Right renal pelvis (tissue), 4 donors: ENCODE measurements around the gene VAT1. TPM values are rescaled to one million over a fixed set of nuclear protein-coding genes. Genes with fewer than 3 reads are reported as not detected.
"Not testable (repeated sequence)": the region's sequence is repeated elsewhere in the genome, so short reads cannot be mapped to it uniquely, and the experiment has no call there.

Experiments
- DNase-seq, 4 donors: peaks; one replicate each; pipeline ENCODE4 v3.0.0-alpha.2; 2013; ENCODE audit warnings: low read depth in 4 of 4, low spot score in 3 of 4, missing footprints in 1 of 4
- polyA plus RNA-seq, 4 donors: library from polyadenylated mRNA; unstranded; fragments of 120-200 nt; gene quantifications; one replicate each; pipeline ENCODE4 v1.2.1, GENCODE V29; 2013; ENCODE audit not compliant: insufficient read length in 4 of 4

Gene VAT1
- polyA plus RNA-seq, 4 donors, result 112 to 143 (median 120) TPM

- no peak for DNase-seq
These were observed 42.5 kb downstream of the VAT1 start, which contains the start of gene PTGES3L for GRCh38 chr17:42979511-42980273. Gene PTGES3L (minus strand): TSS chr17:42980080. CDS start chr17:42980053, 27 bp downstream.

- not testable (repeated sequence) for DNase-seq
These were observed 46.5 kb downstream of the VAT1 start for GRCh38 chr17:42975701-42976100.

DNA sequence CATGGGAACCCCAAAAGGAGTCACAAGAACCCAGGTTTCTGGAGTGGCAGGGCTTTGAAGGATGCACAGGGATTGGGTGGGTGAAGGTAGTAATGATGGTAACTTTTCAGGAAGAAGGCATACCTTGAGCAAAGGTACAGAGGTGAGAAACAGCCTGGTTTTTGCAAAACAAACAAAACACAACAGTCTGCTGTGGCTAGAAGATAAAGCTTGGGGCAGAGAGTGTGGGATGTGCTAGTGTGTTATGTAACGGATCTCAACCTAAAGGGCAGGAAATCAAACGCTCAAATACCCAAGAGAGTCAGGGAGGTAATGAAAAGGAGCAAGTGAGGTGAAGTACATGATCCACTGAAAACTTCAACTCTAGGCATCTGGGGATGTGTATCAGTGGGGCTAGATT lies 46.9 kb downstream of the VAT1 start:
- DNase-seq, result no peak

GRCh38 chr17:42973323-42973722 lies 48.9 kb downstream of the VAT1 start:
- not testable (repeated sequence) for DNase-seq

- no peak for DNase-seq
These were observed 50.6 kb downstream of the VAT1 start for GRCh38 chr17:42971589-42971988.

- DNase-seq, result no peak
These were observed 53.1 kb downstream of the VAT1 start for GRCh38 chr17:42969001-42969581.

- DNase-seq, result no peak
These were observed 54.3 kb downstream of the VAT1 start for GRCh38 chr17:42967925-42968324.

Other genes starting within 250 kb of the VAT1 start
- 10 to 100 TPM; 85.0 to 90.7 (median 88.9) TPM for gene VPS25, start 248.9 kb downstream of the VAT1 start, polyA plus RNA-seq
- 10 to 100 TPM; 11.3 to 14.7 (median 12.2) TPM for gene WNK4, start 241.8 kb downstream of the VAT1 start, polyA plus RNA-seq
- gene COA3, start 223.7 kb downstream of the VAT1 start, polyA plus RNA-seq, result 100 to 1,000 TPM; 166 to 178 (median 172) TPM
- 1 to 10 TPM; 1.7 to 3.1 (median 2.0) TPM for gene CNTD1, start 223.5 kb downstream of the VAT1 start, polyA plus RNA-seq
- gene BECN1, start 198.1 kb downstream of the VAT1 start, polyA plus RNA-seq, result 10 to 100 TPM; 64.8 to 78.0 (median 69.2) TPM
- 100 to 1,000 TPM; 107 to 121 (median 119) TPM for gene PSME3, start 189.0 kb downstream of the VAT1 start, polyA plus RNA-seq
- gene AOC2, start 177.8 kb downstream of the VAT1 start, polyA plus RNA-seq, result 1 to 10 TPM in 3 of 4 donors, under 1 TPM in 1; 0.83 to 1.2 (median 1.2) TPM
- gene AOC3, start 171.2 kb downstream of the VAT1 start, polyA plus RNA-seq, result 1 to 10 TPM; 5.3 to 7.5 (median 6.5) TPM
- 1 to 10 TPM; 4.2 to 7.6 (median 4.9) TPM for gene G6PC1, start 121.6 kb downstream of the VAT1 start, polyA plus RNA-seq
- 10 to 100 TPM; 47.6 to 56.2 (median 52.2) TPM for gene AARSD1, start 57.9 kb downstream of the VAT1 start, polyA plus RNA-seq
- gene PTGES3L, start 42.3 kb downstream of the VAT1 start, polyA plus RNA-seq, result 1 to 10 TPM; 2.1 to 2.4 (median 2.2) TPM
- gene RUNDC1, start 41.8 kb downstream of the VAT1 start, polyA plus RNA-seq, result 10 to 100 TPM; 15.4 to 17.0 (median 15.8) TPM
- gene RPL27, start 24.0 kb downstream of the VAT1 start, polyA plus RNA-seq, result 1,000 to 10,000 TPM; 1,352 to 1,628 (median 1,460) TPM
- gene IFI35, start 15.6 kb downstream of the VAT1 start, polyA plus RNA-seq, result 10 to 100 TPM in 3 of 4 donors, 1 to 10 TPM in 1; 7.8 to 13.5 (median 10.6) TPM
- gene RND2, start 2.8 kb upstream of the VAT1 start, polyA plus RNA-seq, result 1 to 10 TPM; 2.9 to 3.8 (median 3.6) TPM
- 10 to 100 TPM; 13.0 to 16.1 (median 15.5) TPM for gene BRCA1, start 103.0 kb upstream of the VAT1 start, polyA plus RNA-seq
- gene NBR1, start 148.8 kb upstream of the VAT1 start, polyA plus RNA-seq, result 100 to 1,000 TPM; 111 to 136 (median 130) TPM
- gene TMEM106A, start 189.5 kb upstream of the VAT1 start, polyA plus RNA-seq, result 10 to 100 TPM; 13.6 to 20.1 (median 14.1) TPM
- gene CCDC200, start 206.2 kb upstream of the VAT1 start, polyA plus RNA-seq, result 1 to 10 TPM; 6.2 to 9.3 (median 7.2) TPM
- gene RNU2-1, start 211.6 kb upstream of the VAT1 start, polyA plus RNA-seq, result 1 to 10 TPM in 1 of 4 donors, under 1 TPM in 1, not detected in 2; 0.40 to 1.6 TPM